GM19397 (cell line): ENCODE data around the gene CTNNA3.

ENCODE experiments used
- ATAC-seq: cut with Tn5 transposase; IDR thresholded peaks from one replicate; pipeline ENCODE4 v1.9.1; 2021; ENCODE audit warnings: mild to moderate bottlenecking, moderate library complexity; ENCODE audit not compliant: unreplicated experiment

CTNNA3 gene

DNA sequence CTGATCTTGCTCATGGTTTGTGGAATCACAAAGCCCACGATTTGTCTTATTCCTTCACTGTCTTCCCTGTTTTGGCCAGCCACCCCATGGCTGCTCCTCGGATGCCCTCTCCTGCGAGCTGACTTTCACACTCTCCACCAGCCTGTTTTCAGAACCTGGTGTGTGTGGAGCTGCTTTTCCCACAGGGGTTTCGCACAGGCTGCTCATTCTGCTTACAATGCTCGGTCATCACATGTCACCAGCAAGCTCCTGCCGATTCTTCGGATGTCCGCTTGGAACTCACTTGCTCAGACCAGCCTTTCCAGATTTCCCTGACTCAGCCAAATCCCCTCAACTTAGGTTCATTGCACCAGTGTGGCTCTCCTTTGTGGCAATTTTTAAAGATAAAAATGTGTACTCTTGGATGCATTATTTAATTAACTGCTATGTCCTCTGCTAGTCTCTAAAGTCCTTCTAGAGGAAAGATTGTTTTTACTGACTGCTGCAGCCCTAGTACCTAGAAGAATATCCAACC lies 1788.7 kb downstream of the CTNNA3 start:
- no peak for ATAC-seq

DNA sequence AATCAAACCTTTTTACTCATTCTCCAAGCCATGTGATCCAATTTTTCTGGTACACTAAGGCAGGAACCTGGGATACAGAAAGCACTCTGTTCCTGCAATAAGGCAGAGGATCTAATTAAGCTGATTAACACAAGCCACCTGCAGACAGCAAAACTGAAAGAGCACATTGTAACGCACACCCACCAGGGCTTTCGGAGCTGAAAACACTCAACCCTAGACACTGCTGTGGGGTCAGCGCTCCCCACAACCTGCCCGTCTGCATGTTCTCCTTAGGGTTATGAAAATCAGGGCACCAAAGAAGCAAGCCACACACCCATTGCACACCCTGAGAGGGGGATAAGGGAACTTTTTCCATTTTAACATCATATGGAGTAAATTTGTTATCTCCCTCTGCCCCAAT lies 1792.4 kb downstream of the CTNNA3 start:
- ATAC-seq = no peak

DNA sequence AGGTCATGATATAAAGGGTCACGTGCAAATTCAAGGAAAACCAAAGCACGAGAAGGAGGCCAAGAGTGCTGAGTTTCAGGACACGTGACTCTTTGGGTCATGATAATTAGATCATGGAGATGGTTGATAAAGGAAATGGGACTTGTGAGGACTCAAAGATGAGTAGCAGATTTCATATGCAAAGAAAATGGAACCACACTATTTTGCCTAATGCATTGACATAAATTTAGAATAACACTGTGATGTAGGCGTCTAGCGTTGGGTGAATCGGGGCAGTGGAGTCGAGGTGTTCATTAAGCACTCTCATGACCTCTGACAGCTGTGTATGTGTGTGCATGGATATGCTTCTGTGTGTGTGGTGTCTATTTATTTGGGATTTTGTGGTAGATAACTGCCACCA lies 1795.7 kb downstream of the CTNNA3 start:
- no peak for ATAC-seq

DNA sequence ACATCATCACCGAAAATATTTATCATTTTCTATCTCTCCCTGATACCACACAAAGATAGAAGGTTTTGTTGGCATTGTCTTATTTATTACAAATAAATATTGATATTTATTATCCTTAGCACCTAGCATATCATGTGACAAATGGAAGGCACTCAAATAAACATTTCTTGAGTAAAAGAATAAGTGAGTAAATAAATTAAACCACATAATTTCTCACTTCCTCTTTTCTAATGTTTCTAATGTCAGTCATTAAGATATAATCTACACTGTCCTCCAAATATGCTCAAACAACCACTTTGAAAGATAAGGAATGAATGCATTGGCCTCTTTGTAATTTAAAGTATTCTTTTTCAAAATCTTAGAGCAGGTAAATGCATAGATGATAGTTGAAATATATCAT lies 1797.9 kb downstream of the CTNNA3 start:
- ATAC-seq = no peak

DNA sequence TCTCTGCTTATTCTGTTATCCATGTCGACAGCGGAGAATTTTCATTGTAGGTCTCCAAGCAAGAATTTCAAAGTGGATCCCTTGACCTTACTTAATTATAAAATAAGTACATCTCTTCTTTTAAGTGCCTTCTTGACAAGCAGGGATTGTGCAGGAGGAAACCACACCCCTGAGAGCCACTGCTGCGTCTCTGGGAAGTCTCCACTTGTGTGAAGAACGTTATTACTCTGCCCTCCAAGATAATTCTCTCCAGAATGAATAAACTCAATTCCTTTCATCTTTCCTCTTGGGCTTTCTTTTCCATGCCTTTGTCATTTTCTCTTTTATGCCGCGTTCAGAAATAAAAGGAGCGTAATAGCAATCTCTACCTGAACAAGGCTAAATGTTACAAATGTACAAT lies 1801.0 kb downstream of the CTNNA3 start:
- ATAC-seq = no peak

DNA sequence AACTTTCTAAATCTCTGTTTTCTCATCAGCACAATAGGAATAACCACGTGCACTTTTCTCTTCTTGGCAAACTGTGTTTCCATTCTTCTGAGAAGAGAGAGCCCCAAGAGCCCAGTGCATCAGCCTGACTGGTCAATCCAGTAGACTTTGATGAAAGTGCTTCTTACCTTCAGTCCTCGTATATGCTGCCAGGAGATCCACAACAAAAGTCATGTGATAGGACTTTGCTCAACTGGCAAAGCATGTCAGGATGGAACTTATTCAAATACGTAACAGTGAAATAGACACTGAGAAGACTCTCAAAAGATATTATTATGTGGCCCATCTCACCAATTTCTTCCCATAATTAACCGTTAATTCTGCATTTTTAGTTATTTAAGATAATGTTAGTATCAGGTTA lies 1801.6 kb downstream of the CTNNA3 start:
- ATAC-seq = no peak

DNA sequence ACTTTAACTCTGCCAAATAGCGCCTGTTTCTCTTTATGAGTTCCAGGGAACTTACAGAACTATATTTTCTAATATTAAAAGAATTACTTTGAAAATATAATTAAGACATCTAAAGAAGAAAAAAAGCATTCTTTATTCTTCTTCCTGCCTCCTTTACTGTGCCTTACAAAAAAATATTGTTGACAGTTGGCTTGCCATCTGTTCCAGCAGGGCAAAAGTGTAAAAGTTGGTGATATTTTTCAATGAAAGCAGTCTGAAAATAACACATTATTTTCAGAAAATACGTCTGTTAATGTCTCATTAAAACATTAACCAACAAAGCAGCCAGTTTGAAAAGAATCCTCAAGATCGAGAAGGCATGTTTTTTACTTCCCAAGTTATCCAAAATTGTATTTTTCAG lies 1802.3 kb downstream of the CTNNA3 start:
- ATAC-seq = no peak

DNA sequence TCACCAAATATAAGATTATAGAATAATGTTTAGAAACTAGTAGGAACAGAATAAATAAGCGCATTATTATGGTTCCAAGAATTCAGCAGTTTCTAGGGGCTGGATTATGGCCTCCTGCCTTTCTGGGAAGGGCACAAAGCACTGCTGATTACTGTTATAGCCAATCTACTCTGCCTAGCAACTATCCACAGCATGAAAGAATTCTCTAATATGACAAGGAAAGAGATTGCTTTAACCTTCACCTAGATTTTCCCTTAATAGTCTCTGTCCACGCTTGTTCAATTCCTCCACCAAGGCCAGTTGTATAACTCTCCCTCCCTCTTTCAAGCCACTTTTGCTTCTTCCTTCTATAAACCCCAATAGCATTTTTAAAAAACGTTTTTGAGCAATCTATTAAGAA lies 1803.7 kb downstream of the CTNNA3 start:
- ATAC-seq = no peak

DNA sequence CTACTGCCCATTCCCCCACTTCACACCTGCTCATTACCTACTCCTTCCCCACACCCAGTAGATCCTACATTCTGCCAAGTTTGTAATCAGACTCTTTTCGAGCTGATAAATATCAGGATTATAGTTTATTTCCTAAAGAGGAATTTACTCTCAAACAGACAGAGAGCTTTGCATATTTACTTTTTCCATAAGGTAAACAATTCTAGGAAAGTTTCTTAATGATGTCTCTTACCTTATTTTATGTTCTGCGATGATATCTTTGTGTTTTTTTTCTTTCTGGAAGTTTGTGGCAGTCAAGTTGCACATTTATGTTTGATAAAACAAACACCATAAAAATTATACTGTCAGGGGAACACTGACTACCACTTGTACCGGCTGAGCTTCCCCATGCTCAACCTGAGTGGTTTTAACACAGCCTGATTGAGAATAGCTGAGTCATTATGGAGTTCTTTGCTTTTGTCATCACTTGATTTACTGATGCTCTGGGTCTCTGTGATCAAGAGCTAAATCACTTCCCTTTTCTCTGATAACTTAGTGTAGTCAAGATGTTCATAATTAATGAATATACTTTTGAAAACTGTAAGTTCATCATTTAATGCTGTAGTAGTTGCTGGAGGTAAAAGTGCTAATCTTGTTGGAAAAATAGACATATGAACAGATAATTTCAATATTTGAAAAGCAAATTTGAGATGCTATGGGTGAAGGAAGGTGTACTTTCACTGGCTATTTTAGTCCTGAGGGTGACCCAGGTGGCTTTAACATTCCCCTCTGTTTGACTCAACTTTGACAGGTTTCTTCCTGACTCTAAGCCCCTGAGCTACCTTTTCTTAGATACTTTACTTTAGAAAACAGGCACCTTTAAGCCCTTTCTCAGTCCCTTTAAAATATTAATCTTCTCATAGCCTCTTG lies 1804.7 kb downstream of the CTNNA3 start:
- no peak for ATAC-seq

DNA sequence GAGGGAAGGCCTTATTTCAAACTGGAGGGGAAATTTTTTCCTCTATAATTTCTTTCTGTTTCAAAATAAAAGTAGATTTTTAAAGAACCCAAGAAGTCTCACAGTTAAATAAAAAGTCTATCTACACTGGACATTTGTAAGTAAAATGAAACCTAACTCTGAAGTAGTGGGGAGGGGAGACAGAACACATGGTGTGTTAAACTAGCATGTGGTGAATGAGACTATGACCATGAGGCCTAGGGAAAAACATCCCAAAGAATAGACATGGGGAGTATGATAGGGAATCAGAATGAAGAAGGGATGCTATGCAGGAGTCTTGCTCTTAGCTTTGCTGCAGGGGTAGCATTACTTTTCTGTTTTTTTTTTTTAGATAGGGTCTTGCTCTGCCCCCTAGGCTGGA lies 1831.5 kb downstream of the CTNNA3 start:
- no peak for ATAC-seq

DNA sequence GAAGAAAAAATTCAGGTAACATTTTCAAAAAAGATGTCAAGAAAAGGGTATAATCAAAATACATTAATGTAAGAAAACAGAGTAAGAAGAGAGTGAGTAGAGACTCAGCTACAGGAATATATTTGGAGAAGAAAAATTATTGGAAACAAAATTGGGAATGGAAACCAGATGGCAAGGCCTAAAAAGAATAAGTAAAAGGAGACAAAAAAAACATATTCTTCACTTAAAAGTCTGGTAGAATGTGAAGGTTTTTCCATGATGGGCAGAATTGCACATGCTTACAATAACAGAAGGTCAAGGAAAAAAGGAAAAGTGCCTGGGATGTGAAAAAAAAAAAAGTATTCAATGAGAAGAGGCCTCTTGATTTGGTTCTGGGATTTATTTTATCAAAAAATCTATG lies 1832.0 kb downstream of the CTNNA3 start:
- ATAC-seq = no peak
